Tibial artery (tissue), 4 donors: Measurements from ENCODE around the gene SAP30L.

Experiments used
- DNase-seq, 2 donors: peaks; one replicate each; pipeline ENCODE4 v3.0.0-alpha.2; 2019
- H3K27ac ChIP-seq, 2 donors: fragments of 200-600 bp; sonication (generic) in 1 of 2; 1 replicate in 1 of 2; 2 replicates in 1 of 2; pipeline ENCODE4 v1.5.1; 2018 to 2019; ENCODE audit warnings: mild to moderate bottlenecking in 1 of 2
- H3K27me3 ChIP-seq, 2 donors: fragments of 200-600 bp; sonication (generic) in 1 of 2; one replicate each; pipeline versions ENCODE4 v1.5.1 to v1.6.0; 2016 to 2019
- H3K36me3 ChIP-seq, 3 donors: fragments of 200-600 bp; sonication (generic) in 2 of 3; one replicate each; pipeline ENCODE4 v1.5.1; 2016 to 2019; ENCODE audit warnings: mild to moderate bottlenecking in 2 of 3
- H3K4me1 ChIP-seq, 4 donors: fragments of 200-600 bp; sonication (generic) in 2 of 4; 1 replicate in 3 of 4; 2 replicates in 1 of 4; pipeline ENCODE4 v1.5.1; 2016 to 2019
- H3K4me3 ChIP-seq, 2 donors: fragments of 200-600 bp; sonication (generic) in 1 of 2; 1 replicate in 1 of 2; 2 replicates in 1 of 2; pipeline ENCODE4 v1.5.1; 2018 to 2019; ENCODE audit warnings: mild to moderate bottlenecking in 2 of 2
- H3K9me3 ChIP-seq, 3 donors: fragments of 200-600 bp; sonication (generic) in 1 of 3; one replicate each; pipeline ENCODE4 v1.5.1; 2016 to 2019
- CTCF ChIP-seq, 2 experiments: fragments of 200-600 bp in 1 of 2; fragments of 450-650 bp in 1 of 2; IDR thresholded peaks; one replicate each; pipeline ENCODE4 v1.5.1; 2017 to 2019; ENCODE audit warnings: antibody characterized with exemption in 2 of 2, mild to moderate bottlenecking in 1 of 2, moderate library complexity in 1 of 2
- intact Hi-C: fragments of 100-400 bp; cut with DNase I; formaldehyde crosslinking; loops from one replicate; pipeline ENCODE4 v1.15.0; 2023; ENCODE audit warnings: low total_unique reads

The SAP30L gene

DNA sequence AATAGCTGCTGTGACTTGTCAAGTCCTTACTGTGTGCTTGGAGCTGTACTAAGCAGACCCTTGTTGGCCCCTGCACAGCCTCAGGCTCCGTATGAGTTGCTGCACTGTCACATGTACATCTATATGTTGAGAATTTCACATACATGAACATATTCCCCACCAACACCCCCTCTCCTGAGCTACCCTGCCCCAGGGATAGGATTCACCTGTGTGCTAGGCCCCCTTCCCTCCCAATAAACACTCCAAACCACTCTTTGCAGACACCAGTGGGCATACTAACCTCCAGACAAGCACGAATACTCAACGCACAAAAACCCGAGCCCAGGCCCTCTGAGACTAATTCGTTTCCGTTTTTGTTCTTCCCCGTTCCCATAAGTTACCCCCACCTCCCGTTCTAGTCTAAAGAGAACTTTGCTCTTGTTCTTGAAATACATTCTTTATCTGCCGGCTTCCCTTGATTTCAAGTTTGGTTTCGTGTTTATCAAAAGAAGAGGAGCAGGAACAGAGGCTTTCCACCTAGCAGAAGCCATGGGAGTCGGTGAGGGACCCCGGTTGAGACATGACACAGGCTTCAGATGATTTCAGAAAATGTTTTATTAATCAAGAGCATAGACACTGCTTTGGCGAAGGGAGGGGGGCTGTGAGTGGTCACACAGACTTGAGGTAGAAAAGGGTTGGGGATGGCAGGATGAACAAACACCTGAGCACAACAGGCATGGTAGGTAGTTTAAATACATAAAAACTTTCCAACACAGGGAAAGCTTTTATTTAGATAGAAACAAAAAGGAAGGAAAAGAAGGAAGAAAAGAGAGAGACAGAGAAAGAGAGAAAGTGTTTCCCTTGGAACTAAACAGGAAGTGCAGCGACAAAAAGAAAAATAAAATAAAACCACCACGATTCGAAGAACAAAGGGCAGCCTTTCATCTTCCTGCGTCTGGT, 28.9 kb downstream of the SAP30L start:
- intact Hi-C loops: no loop called here
- TF ChIP-seq CTCF (IDR thresholded peaks at IDR 0.05): no peak

DNA sequence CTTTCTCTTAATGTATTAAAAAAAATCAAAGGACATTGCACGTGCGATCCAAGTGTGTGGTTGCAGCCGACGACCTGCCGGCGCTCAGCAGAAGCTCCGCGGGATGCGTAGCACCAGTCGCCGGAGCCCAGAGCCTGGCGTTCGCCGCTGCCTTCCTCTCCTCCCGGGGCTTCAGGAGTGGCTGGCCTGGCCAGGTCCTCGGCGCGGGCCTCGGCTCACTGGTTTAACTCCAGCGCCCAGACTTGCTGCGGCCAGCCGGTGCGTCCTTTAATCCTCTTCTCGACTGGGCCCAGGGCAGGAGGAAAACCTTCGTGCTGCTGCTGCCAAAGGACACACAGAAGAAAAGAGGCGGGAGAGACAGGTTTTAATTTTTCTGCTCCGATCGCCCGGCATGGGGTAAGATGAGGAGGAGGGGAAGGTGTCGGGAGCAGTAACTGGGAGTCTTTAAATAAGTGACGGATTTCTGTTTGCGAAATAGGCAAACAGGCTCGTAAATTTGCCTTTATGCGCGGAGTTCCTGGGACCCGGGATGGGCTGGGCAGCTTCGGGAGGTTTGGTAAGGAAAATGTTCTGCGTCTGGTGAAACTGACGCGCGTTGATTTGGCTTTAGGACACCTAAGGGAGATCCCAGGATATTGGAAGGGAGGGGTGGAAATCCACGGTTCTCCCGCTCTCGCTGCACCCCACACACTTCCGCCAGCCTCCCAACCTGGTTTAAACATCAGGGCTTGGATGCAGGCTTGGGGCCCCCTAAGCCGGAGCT, 30.0 kb downstream of the SAP30L start:
- no peak overlapping the region for H3K27ac ChIP-seq
- peaks cover 14 to 100% of the 10 kb centered on the region in 2 donors for H3K27me3 ChIP-seq
- H3K9me3 ChIP-seq: no peaks in the 10 kb centered on the region
- intact Hi-C loops: no loop called here
- no peak overlapping the region for H3K4me3 ChIP-seq
- no peaks in the 10 kb centered on the region for H3K36me3 ChIP-seq
- no peak for TF ChIP-seq CTCF (IDR thresholded peaks at IDR 0.05)
- DNase-seq: no peak
- peaks cover 0 to 62% (median 53%) of the 10 kb centered on the region in 4 donors for H3K4me1 ChIP-seq

More for the DNA sequence above, 28.9 kb downstream of the SAP30L start:
- Histone ChIP-seq H3K4me3 (no peak overlapping the region), H3K27me3 (peaks cover 8 to 89% of the 10 kb centered on the region in 2 donors), H3K36me3 (no peaks in the 10 kb centered on the region), H3K9me3 (no peaks in the 10 kb centered on the region), H3K27ac (no peak overlapping the region), H3K4me1 (peaks cover 0 to 60% (median 51%) of the 10 kb centered on the region in 4 donors)
- no peak for DNase-seq

DNA sequence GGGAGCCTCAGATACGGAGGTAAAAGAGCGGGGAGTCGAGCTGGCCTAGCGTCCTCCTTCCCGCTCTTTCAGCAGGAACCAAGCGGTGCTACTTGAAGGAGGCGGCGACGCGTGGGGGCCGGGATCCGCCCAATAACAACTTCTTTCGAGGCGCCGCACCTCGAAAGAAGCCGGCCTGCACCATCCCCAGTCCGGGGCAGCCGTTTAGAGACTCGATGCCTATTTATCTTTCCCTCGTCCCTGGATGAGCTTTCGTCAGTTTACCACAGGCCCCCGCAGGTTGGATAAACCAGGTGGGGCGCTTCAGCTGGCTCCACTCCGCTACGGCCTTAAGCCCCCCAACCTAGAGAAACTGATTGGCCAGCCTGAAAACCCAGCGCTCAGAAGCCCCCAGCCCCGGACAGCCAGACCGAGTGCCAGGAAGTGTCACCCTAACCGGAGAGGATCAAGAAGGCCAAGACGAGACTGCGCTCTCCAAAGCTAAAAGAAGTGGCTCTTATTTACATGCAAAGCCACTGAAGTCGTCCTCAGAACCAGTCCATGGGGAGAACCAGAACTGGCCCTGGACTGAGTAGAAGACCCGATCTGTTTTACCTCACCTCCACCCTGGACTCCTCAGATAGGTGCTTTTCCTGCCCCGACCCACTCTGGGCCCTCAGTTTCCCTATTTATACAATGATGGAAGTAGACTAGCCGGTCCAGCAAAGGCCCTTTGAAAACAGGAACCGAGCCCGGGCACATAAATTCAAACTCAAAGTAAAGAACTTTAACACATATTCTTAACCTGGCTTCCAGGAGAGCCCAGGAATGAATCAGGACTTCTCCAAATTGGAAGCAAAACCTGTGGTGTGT, 30.8 kb downstream of the SAP30L start:
- no peak for TF ChIP-seq CTCF (IDR thresholded peaks at IDR 0.05)
- peaks cover 0 to 62% (median 53%) of the 10 kb centered on the region in 4 donors for H3K4me1 ChIP-seq
- no peaks in the 10 kb centered on the region for H3K9me3 ChIP-seq
- H3K36me3 ChIP-seq: no peaks in the 10 kb centered on the region
- peaks cover 14 to 100% of the 10 kb centered on the region in 2 donors for H3K27me3 ChIP-seq
- no peak overlapping the region for H3K27ac ChIP-seq
- no peak for DNase-seq
- H3K4me3 ChIP-seq: peak overlapping the region in 1 of 2 donors; percentile 46
- intact Hi-C loops: no loop called here

- Histone ChIP-seq H3K9me3 (no peaks in the 10 kb centered on the region), H3K4me1 (peaks cover 0 to 62% (median 54%) of the 10 kb centered on the region in 4 donors), H3K27ac (peak overlapping the region in 1 of 2 donors; percentile 25), H3K4me3 (peak overlapping the region; percentile 42 to 46), H3K27me3 (peaks cover 14 to 100% of the 10 kb centered on the region in 2 donors), H3K36me3 (no peaks in the 10 kb centered on the region)
- intact Hi-C loops: no loop called here
- no peak for DNase-seq
- no peak for TF ChIP-seq CTCF (IDR thresholded peaks at IDR 0.05)
Measured at GRCh38 chr5:154477382-154478223, 31.8 kb downstream of the SAP30L start.
